SK-N-SH (cell line): ENCODE measurements around the gene CFAP107.

Experiments
- CTCF ChIP-seq: fragments of 200-600 bp; sonication (generic); IDR thresholded peaks from 2 replicates; pipeline ENCODE4 v1.6.1; 2017; ENCODE audit warnings: antibody characterized with exemption, mild to moderate bottlenecking, moderate library complexity
- EP300 ChIP-seq, 2 experiments: IDR thresholded peaks; 2 replicates each; pipeline versions ENCODE4 v1.4.0 to v1.6.1; 2012; ENCODE audit warnings: borderline replicate concordance in 1 of 2, low read depth in 1 of 2, low read length in 1 of 2
- FOSL2 ChIP-seq: IDR thresholded peaks from 2 replicates; pipeline ENCODE4 v1.4.0; 2012; ENCODE audit warnings: low read depth, mild to moderate bottlenecking, moderate library complexity, borderline replicate concordance
- GABPA ChIP-seq: IDR thresholded peaks from 2 replicates; pipeline ENCODE4 v1.4.0; 2012; ENCODE audit warnings: low read depth, mild to moderate bottlenecking
- POLR2AphosphoS5 ChIP-seq: IDR thresholded peaks from 2 replicates; pipeline ENCODE4 v1.6.1; 2012; ENCODE audit warnings: low read depth, low read length
- SMC3 ChIP-seq: IDR thresholded peaks from 2 replicates; pipeline ENCODE4 v1.6.1; 2012; ENCODE audit warnings: low read depth, low read length, improper control_type of control experiment
- TCF12 ChIP-seq: IDR thresholded peaks from 2 replicates; pipeline ENCODE4 v1.4.0; 2012
- YY1 ChIP-seq: IDR thresholded peaks from 2 replicates; pipeline ENCODE4 v1.4.0; 2012; ENCODE audit warnings: low read depth, mild to moderate bottlenecking

- TF ChIP-seq CTCF = no peak
- TF ChIP-seq SMC3 = no peak
- TF ChIP-seq GABPA = no peak
- no peak for TF ChIP-seq POLR2AphosphoS5
- no peak for TF ChIP-seq TCF12
- no peak for TF ChIP-seq EP300 (IDR thresholded peaks at IDR 0.05; ENCODE audit: borderline replicate concordance in 1 of 2, low read depth in 1 of 2, low read length in 1 of 2)
- TF ChIP-seq YY1 = no peak
- no peak for TF ChIP-seq FOSL2
These were observed 27.4 kb downstream of the CFAP107 start, which contains the start of gene PRAMEF12 for GRCh38 chr1:12773438-12773837.
